Peyer's patch (tissue), 4 donors: ENCODE measurements around the gene R3HDM2. TPM values are rescaled to one million over a fixed set of nuclear protein-coding genes. Genes with fewer than 3 reads are reported as not detected.

Source experiments
- DNase-seq, 3 donors: peaks; one replicate each; pipeline ENCODE4 v3.0.0-alpha.2; 2017 to 2019
- H3K27ac ChIP-seq, 4 donors: fragments of 200-600 bp; sonication (generic); one replicate each; pipeline ENCODE4 v1.5.1; 2016 to 2019
- H3K27me3 ChIP-seq, 2 donors: fragments of 200-600 bp; sonication (generic); one replicate each; pipeline ENCODE4 v1.5.1; 2019
- H3K36me3 ChIP-seq, 3 donors: fragments of 200-600 bp; sonication (generic); one replicate each; pipeline ENCODE4 v1.5.1; 2016 to 2019
- H3K4me1 ChIP-seq, 4 donors: fragments of 200-600 bp; sonication (generic); one replicate each; pipeline ENCODE4 v1.5.1; 2016 to 2019
- H3K4me3 ChIP-seq, 4 donors: fragments of 200-600 bp; sonication (generic); 1 replicate in 3 of 4; 2 replicates in 1 of 4; pipeline ENCODE4 v1.5.1; 2016 to 2019; ENCODE audit warnings: mild to moderate bottlenecking in 1 of 4
- H3K9me3 ChIP-seq, 4 donors: fragments of 200-600 bp; sonication (generic); one replicate each; pipeline ENCODE4 v1.5.1; 2016 to 2019; ENCODE audit warnings: mild to moderate bottlenecking in 1 of 4
- POLR2A ChIP-seq, 2 donors: fragments of 450-650 bp; IDR thresholded peaks; one replicate each; pipeline ENCODE4 v1.5.1; 2017; ENCODE audit warnings: antibody characterized with exemption in 2 of 2, mild to moderate bottlenecking in 2 of 2, moderate library complexity in 2 of 2
- total RNA-seq, 4 donors: library from RNA; depleted of rRNA; stranded (reverse); fragments of >200 nt; gene quantifications; one replicate each; pipeline ENCODE4 v1.1.0, GENCODE V29; 2016
- TF ChIP-seq, protein P1 (sequence below), 6 experiments: fragments of 450-650 bp in 4 of 6; fragments of 200-600 bp in 2 of 6; sonication (generic) in 1 of 6; IDR thresholded peaks; one replicate each; pipeline ENCODE4 v1.5.1; 2017 to 2019; ENCODE audit warnings: antibody characterized with exemption in 6 of 6, mild to moderate bottlenecking in 3 of 6, moderate library complexity in 1 of 6

The R3HDM2 gene
- total RNA-seq, 4 donors from 2014 or later: 23.1 to 145 (median 54.8) TPM

DNA sequence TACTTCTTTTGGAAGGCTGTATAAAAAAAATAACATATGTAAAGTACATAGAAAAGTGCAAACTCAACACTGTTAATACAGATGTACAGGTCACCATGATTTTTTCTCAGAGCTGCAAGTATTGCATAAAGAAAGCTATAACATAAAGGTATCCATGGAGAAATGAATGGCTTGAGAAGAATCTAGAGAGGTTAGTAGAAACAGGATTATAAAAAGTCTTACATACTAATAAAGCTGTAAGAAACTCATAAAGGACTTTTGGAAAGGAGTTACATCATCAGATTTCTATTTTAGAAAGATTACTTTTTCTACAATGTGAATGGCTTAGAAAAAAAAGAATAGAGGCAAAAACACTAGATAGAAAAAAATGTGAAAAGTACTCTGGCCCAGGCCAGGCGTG, 46.4 kb downstream of the R3HDM2 start:
- DNase-seq: no peak
- Histone ChIP-seq H3K36me3 (peaks cover 0 to 13% (median 0%) of the 10 kb centered on the region in 3 donors), H3K27ac (no peak overlapping the region), H3K4me1 (no peaks in the 10 kb centered on the region), H3K27me3 (no peaks in the 10 kb centered on the region), H3K9me3 (no peaks in the 10 kb centered on the region), H3K4me3 (no peak overlapping the region)
- TF ChIP-seq POLR2A (IDR thresholded peaks at IDR 0.05): no peak
- TF ChIP-seq, protein P1, sequence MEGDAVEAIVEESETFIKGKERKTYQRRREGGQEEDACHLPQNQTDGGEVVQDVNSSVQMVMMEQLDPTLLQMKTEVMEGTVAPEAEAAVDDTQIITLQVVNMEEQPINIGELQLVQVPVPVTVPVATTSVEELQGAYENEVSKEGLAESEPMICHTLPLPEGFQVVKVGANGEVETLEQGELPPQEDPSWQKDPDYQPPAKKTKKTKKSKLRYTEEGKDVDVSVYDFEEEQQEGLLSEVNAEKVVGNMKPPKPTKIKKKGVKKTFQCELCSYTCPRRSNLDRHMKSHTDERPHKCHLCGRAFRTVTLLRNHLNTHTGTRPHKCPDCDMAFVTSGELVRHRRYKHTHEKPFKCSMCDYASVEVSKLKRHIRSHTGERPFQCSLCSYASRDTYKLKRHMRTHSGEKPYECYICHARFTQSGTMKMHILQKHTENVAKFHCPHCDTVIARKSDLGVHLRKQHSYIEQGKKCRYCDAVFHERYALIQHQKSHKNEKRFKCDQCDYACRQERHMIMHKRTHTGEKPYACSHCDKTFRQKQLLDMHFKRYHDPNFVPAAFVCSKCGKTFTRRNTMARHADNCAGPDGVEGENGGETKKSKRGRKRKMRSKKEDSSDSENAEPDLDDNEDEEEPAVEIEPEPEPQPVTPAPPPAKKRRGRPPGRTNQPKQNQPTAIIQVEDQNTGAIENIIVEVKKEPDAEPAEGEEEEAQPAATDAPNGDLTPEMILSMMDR (IDR thresholded peaks at IDR 0.05): no peak

GRCh38 chr12:57381693-57382220, 49.1 kb downstream of the R3HDM2 start:
- H3K4me3 ChIP-seq: no peak overlapping the region
- TF ChIP-seq, protein P1 (IDR thresholded peaks at IDR 0.05): no peak
- no peak for TF ChIP-seq POLR2A (IDR thresholded peaks at IDR 0.05)
- no peak for DNase-seq
- H3K27me3 ChIP-seq: no peaks in the 10 kb centered on the region
- H3K4me1 ChIP-seq: no peaks in the 10 kb centered on the region
- no peaks in the 10 kb centered on the region for H3K9me3 ChIP-seq
- peaks cover 0 to 9% (median 0%) of the 10 kb centered on the region in 3 donors for H3K36me3 ChIP-seq
- H3K27ac ChIP-seq: no peak overlapping the region

GRCh38 chr12:57380300-57380699, 50.5 kb downstream of the R3HDM2 start:
- TF ChIP-seq, protein P1 (IDR thresholded peaks at IDR 0.05): no peak
- TF ChIP-seq POLR2A (IDR thresholded peaks at IDR 0.05): no peak

GRCh38 chr12:57377103-57377840, 53.6 kb downstream of the R3HDM2 start:
- H3K27me3 ChIP-seq: no peaks in the 10 kb centered on the region
- H3K27ac ChIP-seq: no peak overlapping the region
- DNase-seq: no peak
- H3K9me3 ChIP-seq: no peaks in the 10 kb centered on the region
- TF ChIP-seq POLR2A (IDR thresholded peaks at IDR 0.05): no peak
- TF ChIP-seq, protein P1 (IDR thresholded peaks at IDR 0.05): no peak
- H3K4me1 ChIP-seq: no peaks in the 10 kb centered on the region
- H3K36me3 ChIP-seq: no peaks in the 10 kb centered on the region
- no peak overlapping the region for H3K4me3 ChIP-seq

More at GRCh38 chr12:57380300-57380699, 50.5 kb downstream of the R3HDM2 start:
- Histone ChIP-seq H3K4me3 (no peak overlapping the region), H3K27ac (no peak overlapping the region), H3K27me3 (no peaks in the 10 kb centered on the region), H3K9me3 (no peaks in the 10 kb centered on the region), H3K36me3 (no peaks in the 10 kb centered on the region), H3K4me1 (no peaks in the 10 kb centered on the region)
- DNase-seq: no peak

DNA sequence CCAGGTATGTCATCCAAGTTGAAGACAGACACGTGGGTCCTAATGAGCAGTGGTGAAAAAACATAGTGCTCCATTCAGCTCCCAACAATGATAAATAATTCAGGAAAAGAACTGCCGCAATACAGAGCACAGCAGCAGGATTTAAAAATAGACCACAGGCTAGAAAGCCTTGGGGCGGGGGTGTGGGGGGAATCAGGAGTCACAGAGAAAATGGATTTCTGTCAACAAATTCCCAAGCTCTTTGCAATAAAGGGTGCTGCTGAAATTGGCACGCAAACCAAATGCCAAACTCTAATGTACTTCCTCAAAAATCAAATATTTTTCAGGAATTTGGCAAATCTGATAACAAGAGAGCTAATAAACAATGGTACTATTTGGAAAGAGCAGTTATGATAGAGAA, 58.6 kb downstream of the R3HDM2 start:
- H3K27ac ChIP-seq: no peak overlapping the region
- TF ChIP-seq, protein P1 (IDR thresholded peaks at IDR 0.05): no peak
- no peak for TF ChIP-seq POLR2A (IDR thresholded peaks at IDR 0.05)
- DNase-seq: no peak

More for the DNA sequence above, 58.6 kb downstream of the R3HDM2 start:
- H3K27me3 ChIP-seq: no peaks in the 10 kb centered on the region
- H3K9me3 ChIP-seq: no peaks in the 10 kb centered on the region
- no peaks in the 10 kb centered on the region for H3K36me3 ChIP-seq
- no peak overlapping the region for H3K4me3 ChIP-seq
- H3K4me1 ChIP-seq: peaks cover 0 to 6% (median 0%) of the 10 kb centered on the region in 4 donors
